Cardiac fibroblast (primary cell): ENCODE data around the gene SASS6.
A peak's percentile ranks its signal among the peaks of the same experiment; 100 is the strongest.

ENCODE experiments used
- DNase-seq, 2 donors: peaks; one replicate each; pipeline versions ENCODE4 v3.0.0 to v3.0.0-alpha.2; 2010; ENCODE audit warnings: low read depth in 2 of 2
- H3K4me3 ChIP-seq, 2 donors: replicated peaks in 1 of 2; 1 replicate in 1 of 2; 2 replicates in 1 of 2; pipeline ENCODE4 v1.5.1; 2011; ENCODE audit warnings: low read depth in 2 of 2, low read length in 2 of 2, mild to moderate bottlenecking in 2 of 2, moderate library complexity in 1 of 2
- CTCF ChIP-seq: IDR thresholded peaks from one replicate; pipeline ENCODE4 v1.5.1; 2011; ENCODE audit warnings: low read depth, mild to moderate bottlenecking, low read length, inconsistent platforms

SASS6 gene

GRCh38 chr1:100074604-100075395 is 57.9 kb downstream of the SASS6 start:
- peak in 1 of 2 donors; percentile 56 for DNase-seq
- no peak overlapping the region for H3K4me3 ChIP-seq
- TF ChIP-seq CTCF = no peak

- H3K4me3 ChIP-seq = no peak overlapping the region
- no peak for TF ChIP-seq CTCF
- DNase-seq = peak in 1 of 2 donors; percentile 56
Measured at GRCh38 chr1:100073531-100073930, 59.2 kb downstream of the SASS6 start.

GRCh38 chr1:100070201-100070939 is 62.4 kb downstream of the SASS6 start:
- DNase-seq = no peak
- TF ChIP-seq CTCF = no peak
- H3K4me3 ChIP-seq = no peak overlapping the region

GRCh38 chr1:100065969-100066227 is 66.8 kb downstream of the SASS6 start:
- TF ChIP-seq CTCF = no peak
- no peak for DNase-seq
- H3K4me3 ChIP-seq = no peak overlapping the region

- TF ChIP-seq CTCF = no peak
- DNase-seq = peak in 1 of 2 donors; percentile 19
Measured at GRCh38 chr1:100065183-100065968, 67.4 kb downstream of the SASS6 start.

GRCh38 chr1:100061681-100062080 is 71.0 kb downstream of the SASS6 start:
- no peak for TF ChIP-seq CTCF
- H3K4me3 ChIP-seq = no peak overlapping the region
- DNase-seq = no peak

More at GRCh38 chr1:100065183-100065968, 67.4 kb downstream of the SASS6 start:
- H3K4me3 ChIP-seq = no peak overlapping the region
